IMR-90 (cell line): ENCODE results near the gene REXO5. TPM values are rescaled to one million over a fixed set of nuclear protein-coding genes. Genes with fewer than 3 reads are reported as not detected.

Experiments
- ATAC-seq: fragments of 200-7000 bp; cut with Tn5 transposase; 2 replicates; pipeline ENCODE4 v1.9.1; 2020; ENCODE audit warnings: low read depth, mild to moderate bottlenecking, moderate library complexity
- BruUV-seq: library from RNA; stranded (reverse); fragments of 400-500 nt; replicated peaks from 2 replicates; lab custom pipeline; 2021; lab: Mats Ljungman, UMichigan
- CTCF ChIA-PET: fragments of 300-600 bp; formaldehyde crosslinking; extraction: SDS; loops from one replicate; lab custom pipeline; 2021; ENCODE audit warnings: antibody characterized with exemption; lab: Yijun Ruan, JAX
- POLR2A ChIA-PET: fragments of 300-600 bp; sonication (Branson Sonifier 250); formaldehyde crosslinking; loops from one replicate; lab custom pipeline; 2022; ENCODE audit warnings: antibody characterized with exemption; ENCODE audit not compliant: unreplicated experiment; lab: Charles Lee
- DNase-seq: peaks from one replicate; pipeline ENCODE4 v3.0.0; 2013
- H2AFZ ChIP-seq: replicated peaks from 2 replicates; pipeline ENCODE3; 2013; ENCODE audit warnings: low read length, mild to moderate bottlenecking; ENCODE audit not compliant: poor library complexity
- H2AK5ac ChIP-seq: 2 replicates; pipeline ENCODE4 v1.6.1; 2013; ENCODE audit warnings: low read depth, low read length, inconsistent platforms
- H2AK9ac ChIP-seq: replicated peaks from 2 replicates; pipeline ENCODE3; 2013; ENCODE audit warnings: mild to moderate bottlenecking, low read depth, low read length, moderate library complexity; ENCODE audit not compliant: poor library complexity
- H2BK120ac ChIP-seq: 2 replicates; pipeline ENCODE4 v1.6.1; 2013; ENCODE audit warnings: low read depth, low read length, inconsistent platforms
- H2BK15ac ChIP-seq: 3 replicates; pipeline ENCODE4 v1.6.1; 2013; ENCODE audit warnings: low read depth, low read length, inconsistent platforms
- H2BK20ac ChIP-seq: 2 replicates; pipeline ENCODE4 v1.6.1; 2013; ENCODE audit warnings: low read depth, mild to moderate bottlenecking, inconsistent platforms, low read length, moderate library complexity
- H2BK5ac ChIP-seq: 2 replicates; pipeline ENCODE4 v1.6.1; 2013; ENCODE audit warnings: mild to moderate bottlenecking, low read depth, low read length, inconsistent platforms; ENCODE audit not compliant: poor library complexity, severe bottlenecking
- H3K14ac ChIP-seq: replicated peaks from 2 replicates; pipeline ENCODE4 v1.6.1; 2013; ENCODE audit warnings: low read depth, low read length, inconsistent platforms
- H3K18ac ChIP-seq: 2 replicates; pipeline ENCODE4 v1.6.1; 2013; ENCODE audit warnings: low read depth, low read length, control low read depth
- H3K23ac ChIP-seq: 2 replicates; pipeline ENCODE4 v1.6.1; 2013; ENCODE audit warnings: low read depth, low read length, inconsistent platforms
- H3K27ac ChIP-seq: 2 replicates; pipeline ENCODE4 v1.5.1; 2013; ENCODE audit warnings: mild to moderate bottlenecking, control low read depth, low read length; ENCODE audit not compliant: insufficient read depth
- H3K27me3 ChIP-seq: 2 replicates; pipeline ENCODE4 v1.6.1; 2013; ENCODE audit warnings: low read length; ENCODE audit not compliant: control insufficient read depth, insufficient read depth
- H3K36me3 ChIP-seq: 2 replicates; pipeline ENCODE4 v1.6.1; 2013; ENCODE audit warnings: low read length, mixed read lengths; ENCODE audit not compliant: control insufficient read depth, insufficient read depth
- H3K4ac ChIP-seq: 2 replicates; pipeline ENCODE4 v1.6.1; 2013; ENCODE audit warnings: low read depth, low read length, inconsistent platforms
- H3K4me1 ChIP-seq: 2 replicates; pipeline ENCODE4 v1.6.1; 2013; ENCODE audit warnings: low read length, mixed read lengths; ENCODE audit not compliant: control insufficient read depth, insufficient read depth
- H3K4me2 ChIP-seq: 2 replicates; pipeline ENCODE4 v1.6.1; 2013; ENCODE audit warnings: low read depth, mild to moderate bottlenecking, control low read depth, low read length, moderate library complexity
- H3K4me3 ChIP-seq: 2 replicates; pipeline ENCODE4 v1.5.1; 2013; ENCODE audit warnings: low read depth, mild to moderate bottlenecking, control low read depth, low read length, moderate library complexity; ENCODE audit not compliant: insufficient read depth
- H3K56ac ChIP-seq: 2 replicates; pipeline ENCODE4 v1.6.1; 2013; ENCODE audit warnings: low read length, inconsistent platforms; ENCODE audit not compliant: insufficient read depth; ENCODE audit errors: extremely low read depth
- H3K79me1 ChIP-seq, 2 experiments: 2 replicates each; pipeline ENCODE4 v1.6.1; 2013; ENCODE audit warnings: low read length in 2 of 2, inconsistent platforms in 1 of 2, low read depth in 1 of 2
- H3K9ac ChIP-seq: 2 replicates; pipeline ENCODE4 v1.6.1; 2013; ENCODE audit warnings: low read depth, low read length, control low read depth
- H3K9me1 ChIP-seq: 2 replicates; pipeline ENCODE4 v1.6.1; 2013; ENCODE audit warnings: low read length, inconsistent platforms; ENCODE audit not compliant: insufficient read depth
- H3K9me3 ChIP-seq: 2 replicates; pipeline ENCODE4 v1.6.1; 2013; ENCODE audit warnings: low read length; ENCODE audit not compliant: control insufficient read depth, insufficient read depth
- H4K20me1 ChIP-seq: 2 replicates; pipeline ENCODE4 v1.6.1; 2013; ENCODE audit warnings: low read length, inconsistent platforms; ENCODE audit not compliant: insufficient read depth
- H4K5ac ChIP-seq: 2 replicates; pipeline ENCODE4 v1.6.1; 2013; ENCODE audit warnings: mild to moderate bottlenecking, low read depth, low read length, control low read depth
- H4K8ac ChIP-seq, 2 experiments: 2 replicates each; pipeline ENCODE4 v1.6.1; 2013; ENCODE audit warnings: low read depth in 2 of 2, low read length in 2 of 2, control low read depth in 1 of 2, inconsistent platforms in 1 of 2
- H4K91ac ChIP-seq: 2 replicates; pipeline ENCODE4 v1.6.1; 2013; ENCODE audit warnings: low read depth, low read length, inconsistent platforms; ENCODE audit not compliant: insufficient read depth
- BHLHE40 ChIP-seq: fragments of 150-350 bp; IDR thresholded peaks from 2 replicates; pipeline ENCODE4 v1.6.1; 2016; ENCODE audit warnings: mild to moderate bottlenecking, low read depth, low read length
- CEBPB ChIP-seq: IDR thresholded peaks from 2 replicates; pipeline ENCODE4 v1.6.1; 2012; ENCODE audit warnings: low read depth, low read length, improper control_type of control experiment
- CHD1 ChIP-seq: IDR thresholded peaks from 2 replicates; pipeline ENCODE4 v1.6.1; 2012; ENCODE audit warnings: low read depth, low read length, improper control_type of control experiment
- CTCF ChIP-seq: conservative IDR thresholded peaks from 2 replicates; pipeline ENCODE4 v1.5.1; 2012; ENCODE audit warnings: mild to moderate bottlenecking, low read depth, low read length, improper control_type of control experiment
- ELK1 ChIP-seq: fragments of 150-350 bp; IDR thresholded peaks from 2 replicates; pipeline ENCODE4 v1.6.1; 2016; ENCODE audit warnings: low read depth, mild to moderate bottlenecking, low read length, moderate library complexity, borderline replicate concordance
- FOS ChIP-seq: fragments of 150-350 bp; IDR thresholded peaks from 2 replicates; pipeline ENCODE4 v1.6.1; 2016; ENCODE audit warnings: low read depth, low read length
- MAFK ChIP-seq: IDR thresholded peaks from 2 replicates; pipeline ENCODE4 v1.6.1; 2012; ENCODE audit warnings: low read depth, low read length, improper control_type of control experiment
- MAZ ChIP-seq: IDR thresholded peaks from 2 replicates; pipeline ENCODE4 v1.6.1; 2012; ENCODE audit warnings: low read depth, mild to moderate bottlenecking, low read length, improper control_type of control experiment, moderate library complexity, borderline replicate concordance
- MXI1 ChIP-seq: IDR thresholded peaks from 2 replicates; pipeline ENCODE4 v1.6.1; 2012; ENCODE audit warnings: low read depth, mild to moderate bottlenecking, low read length, moderate library complexity, borderline replicate concordance
- NFE2L2 ChIP-seq: fragments of 150-350 bp; IDR thresholded peaks from 2 replicates; pipeline ENCODE4 v1.6.1; 2016; ENCODE audit warnings: low read depth, mild to moderate bottlenecking, low read length
- POLR2A ChIP-seq: IDR thresholded peaks from 2 replicates; pipeline ENCODE4 v1.6.1; 2012; ENCODE audit warnings: mild to moderate bottlenecking, low read depth, low read length
- RAD21 ChIP-seq: IDR thresholded peaks from 2 replicates; pipeline ENCODE4 v1.6.1; 2012; ENCODE audit warnings: low read length, improper control_type of control experiment
- RCOR1 ChIP-seq: IDR thresholded peaks from 2 replicates; pipeline ENCODE4 v1.6.1; 2012; ENCODE audit warnings: mild to moderate bottlenecking, low read length, improper control_type of control experiment; ENCODE audit not compliant: insufficient replicate concordance
- RFX5 ChIP-seq: IDR thresholded peaks from 2 replicates; pipeline ENCODE4 v1.8.0; 2012; ENCODE audit warnings: low read depth, mild to moderate bottlenecking, low read length, moderate library complexity
- SMC3 ChIP-seq: fragments of 150-350 bp; IDR thresholded peaks from 2 replicates; pipeline ENCODE4 v1.6.1; 2016; ENCODE audit warnings: low read depth, mild to moderate bottlenecking, antibody characterized with exemption, low read length, moderate library complexity
- USF2 ChIP-seq: fragments of 150-350 bp; IDR thresholded peaks from 2 replicates; pipeline ENCODE4 v1.6.1; 2017; ENCODE audit warnings: mild to moderate bottlenecking, antibody characterized with exemption, low read length, low read depth
- WGBS, 2 experiments: methylation state at CpG; one replicate each; pipeline versions ENCODE4 v1.1.5 to v1.1.7; 2013; ENCODE audit warnings: missing lambda C conversion rate in 2 of 2; ENCODE audit not compliant: insufficient read length in 1 of 2; ENCODE audit errors: extremely low coverage in 2 of 2; 5-methylcytosine and 5-hydroxymethylcytosine counted together
- dilution Hi-C: fragments of 300-500 bp; cut with HindIII; formaldehyde crosslinking; loops from one replicate; pipeline ENCODE4 v1.14.3; 2018; ENCODE audit warnings: low sequenced_read_pairs; ENCODE audit not compliant: unreplicated experiment
- in situ Hi-C: fragments of 300-500 bp; cut with MboI; formaldehyde crosslinking; loops from 3 replicates; pipeline ENCODE4 v1.14.3; 2019; ENCODE audit warnings: low sequenced_read_pairs, inconsistent platforms, mixed read lengths
- intact Hi-C: fragments of 100-400 bp; cut with micrococcal nuclease; formaldehyde crosslinking; loops from 2 replicates; pipeline ENCODE4 v1.10.0; 2022
- polyA plus RNA-seq, 3 experiments: library from polyadenylated mRNA; depleted of rRNA; stranded (reverse); fragments of >200 nt; gene quantifications; 2 replicates each; pipeline ENCODE4 v1.2.3, GENCODE V29; 2012; ENCODE audit warnings: low replicate concordance in 1 of 3
- total RNA-seq: library from RNA; depleted of rRNA; stranded (reverse); fragments of >200 nt; gene quantifications from 2 replicates; pipeline ENCODE4 v1.2.3, GENCODE V29; 2012

REXO5 gene
- total and polyA plus RNA-seq, 2 of the 4 experiments (the other 2 are of a cell fraction), result 3.7 to 7.0 TPM

GRCh38 chr16:20799599-20799998, 6.7 kb upstream of the REXO5 start:
- no peak overlapping the region for H2BK15ac ChIP-seq
- no peak overlapping the region for H3K9ac ChIP-seq
- H3K18ac ChIP-seq, result no peak overlapping the region
- in situ Hi-C loops (no loop called here), dilution Hi-C loops (no loop called here), intact Hi-C loops (no loop called here)
- no peak overlapping the region for H3K14ac ChIP-seq
- H2BK20ac ChIP-seq, result no peak overlapping the region
- no peaks in the 10 kb centered on the region for H3K4me1 ChIP-seq
- no peak overlapping the region for H2BK5ac ChIP-seq
- TF ChIP-seq BHLHE40 (no peak), FOS (no peak), RAD21 (peak; percentile 30), RFX5 (no peak), POLR2A (no peak), CTCF (peak; percentile 50), MAFK (no peak), NFE2L2 (no peak), MAZ (no peak), RCOR1 (no peak), CEBPB (no peak), ELK1 (no peak), SMC3 (peak; percentile 54), MXI1 (no peak), CHD1 (no peak), USF2 (no peak)
- H3K4me2 ChIP-seq, result no peak overlapping the region
- no peak overlapping the region for H2AK5ac ChIP-seq
- CTCF ChIA-PET, result interaction anchor here (0.6 to 0.7 kb wide), 3 partner anchors 16 to 157 kb away, joined by 3 to 5 read pairs (median 3); no protein-coding TSS in a partner anchor
- H2AFZ ChIP-seq, result no peak overlapping the region
- no peak overlapping the region for H4K8ac ChIP-seq
- H4K91ac ChIP-seq, result no peak overlapping the region
- H3K23ac ChIP-seq, result no peak overlapping the region
- no peak overlapping the region for H4K5ac ChIP-seq
- no peaks in the 10 kb centered on the region for H3K9me1 ChIP-seq
- H3K36me3 ChIP-seq, result no peaks in the 10 kb centered on the region; the same call in 1 of the 2 replicates
- H3K56ac ChIP-seq, result no peak overlapping the region
- peak; percentile 44 for DNase-seq
- no peaks in the 10 kb centered on the region for H3K27me3 ChIP-seq
- no peak overlapping the region for H2AK9ac ChIP-seq
- H3K4ac ChIP-seq, result no peak overlapping the region
- no peak overlapping the region for H2BK120ac ChIP-seq
- H3K9me3 ChIP-seq, result no peaks in the 10 kb centered on the region
- POLR2A ChIA-PET, result no interaction called here
- H3K4me3 ChIP-seq, result no peak overlapping the region
- H3K27ac ChIP-seq, result no peak overlapping the region
- H3K79me1 ChIP-seq, result no peaks in the 10 kb centered on the region
- no CpG with 5 or more reads among the region's 2 CpGs for WGBS, 2 experiments
- no peaks in the 10 kb centered on the region for H4K20me1 ChIP-seq
- ATAC-seq, result peak; percentile 60; the same call in 1 of the 2 replicates
- no TSS peak for BruUV-seq
